GM12875 (cell line): ENCODE data around the gene ERBB2.

Experiments
- H3K4me3 ChIP-seq: one replicate; pipeline ENCODE4 v1.5.1; 2011; ENCODE audit warnings: low read depth, low read length, control low read depth
- TF ChIP-seq, protein P1 (sequence below): IDR thresholded peaks from 2 replicates; pipeline ENCODE4 v1.5.1; 2011; ENCODE audit warnings: low read depth, mild to moderate bottlenecking, control low read depth, inconsistent platforms, low read length, moderate library complexity, borderline replicate concordance; ENCODE audit not compliant: insufficient read depth

The ERBB2 gene

DNA sequence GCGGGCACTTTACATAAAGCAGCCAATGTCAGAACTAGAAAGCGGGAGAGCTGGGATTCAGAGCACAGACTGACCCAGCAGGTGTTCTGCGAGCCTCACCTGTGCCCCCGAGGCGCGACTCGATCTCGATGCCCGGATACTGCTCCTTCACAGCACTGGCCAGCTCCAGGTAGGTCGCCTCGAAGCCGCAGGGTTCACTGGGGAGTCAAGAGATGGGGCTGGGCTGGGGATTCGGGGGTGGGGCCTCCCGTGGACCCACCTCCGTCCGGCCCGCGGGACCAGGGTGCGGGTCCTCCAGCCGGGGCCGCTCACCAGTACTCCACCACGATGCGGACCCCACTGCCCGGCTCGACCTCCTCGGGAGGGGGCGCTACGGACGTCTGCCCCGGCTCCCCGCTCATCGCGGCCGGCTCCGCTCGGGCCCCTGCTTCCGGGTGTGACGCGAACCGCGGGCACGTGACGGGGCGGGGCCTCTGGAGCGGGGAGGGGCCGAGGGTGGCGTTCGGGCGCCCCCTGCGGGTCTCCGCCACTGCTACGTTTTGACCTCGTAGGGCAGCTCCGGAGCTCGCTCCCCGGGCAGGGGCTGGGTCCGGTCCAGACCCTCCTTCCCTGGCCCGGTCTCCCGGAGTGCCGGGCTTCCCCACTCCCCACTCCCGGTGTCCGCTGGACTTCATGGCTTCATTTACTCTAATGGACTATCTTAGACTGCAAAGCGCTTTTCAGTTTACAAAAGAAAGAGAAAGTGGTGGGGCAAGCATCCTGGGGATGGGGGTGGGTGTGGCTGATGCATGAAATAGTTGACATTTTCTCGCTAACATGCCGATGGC lies 30.4 kb downstream of the ERBB2 start, which contains the start of gene MIEN1:
TSS of gene MIEN1 (minus strand) at position 438 of the 827 bp plus-strand sequence. CDS start at position 401, 37 bp downstream.
- TF ChIP-seq, protein P1, sequence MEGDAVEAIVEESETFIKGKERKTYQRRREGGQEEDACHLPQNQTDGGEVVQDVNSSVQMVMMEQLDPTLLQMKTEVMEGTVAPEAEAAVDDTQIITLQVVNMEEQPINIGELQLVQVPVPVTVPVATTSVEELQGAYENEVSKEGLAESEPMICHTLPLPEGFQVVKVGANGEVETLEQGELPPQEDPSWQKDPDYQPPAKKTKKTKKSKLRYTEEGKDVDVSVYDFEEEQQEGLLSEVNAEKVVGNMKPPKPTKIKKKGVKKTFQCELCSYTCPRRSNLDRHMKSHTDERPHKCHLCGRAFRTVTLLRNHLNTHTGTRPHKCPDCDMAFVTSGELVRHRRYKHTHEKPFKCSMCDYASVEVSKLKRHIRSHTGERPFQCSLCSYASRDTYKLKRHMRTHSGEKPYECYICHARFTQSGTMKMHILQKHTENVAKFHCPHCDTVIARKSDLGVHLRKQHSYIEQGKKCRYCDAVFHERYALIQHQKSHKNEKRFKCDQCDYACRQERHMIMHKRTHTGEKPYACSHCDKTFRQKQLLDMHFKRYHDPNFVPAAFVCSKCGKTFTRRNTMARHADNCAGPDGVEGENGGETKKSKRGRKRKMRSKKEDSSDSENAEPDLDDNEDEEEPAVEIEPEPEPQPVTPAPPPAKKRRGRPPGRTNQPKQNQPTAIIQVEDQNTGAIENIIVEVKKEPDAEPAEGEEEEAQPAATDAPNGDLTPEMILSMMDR = peak; percentile 95
- H3K4me3 ChIP-seq = peak within 1 kb of the TSS; percentile 77

DNA sequence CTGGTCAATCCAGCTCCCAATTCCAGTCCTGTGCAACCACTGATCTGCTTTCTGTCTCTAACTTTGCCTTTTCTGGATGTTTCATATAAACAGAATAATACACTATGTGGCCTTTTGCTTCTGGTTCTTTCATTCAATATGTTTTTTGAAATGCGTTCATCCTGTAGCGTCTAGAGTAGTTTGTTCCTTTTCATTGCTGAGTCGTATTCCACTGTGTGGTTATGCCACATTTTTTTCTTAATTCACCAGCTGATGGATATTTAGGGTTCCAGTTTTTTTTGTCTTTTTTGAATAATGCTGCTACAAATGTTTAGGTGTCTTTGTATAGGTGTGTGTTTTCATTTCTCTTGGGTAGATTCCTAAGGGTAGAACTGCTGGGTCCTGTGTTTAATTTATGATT lies 32.7 kb downstream of the ERBB2 start:
- no peak overlapping the region for H3K4me3 ChIP-seq
- TF ChIP-seq, protein P1 = no peak

DNA sequence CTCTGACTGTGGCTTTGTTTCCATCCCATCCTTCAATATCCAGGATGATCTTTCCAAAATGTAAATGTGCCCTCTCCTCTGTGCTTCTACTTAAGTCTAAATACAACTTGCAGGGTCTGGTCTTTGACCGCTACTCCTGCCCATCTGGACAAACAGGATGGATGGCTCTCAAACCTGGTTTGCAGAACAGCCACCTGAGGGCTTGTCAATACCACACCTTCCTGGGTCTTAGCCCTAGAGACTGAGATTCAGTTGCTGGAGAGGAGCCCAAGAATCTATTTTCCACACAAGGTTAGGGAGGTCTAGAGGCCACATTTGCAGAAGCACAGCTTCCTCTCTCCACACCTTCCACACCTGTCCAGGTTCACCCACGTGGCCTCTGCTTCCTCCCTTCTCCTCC lies 36.0 kb downstream of the ERBB2 start:
- TF ChIP-seq, protein P1 = no peak
- H3K4me3 ChIP-seq = no peak overlapping the region

DNA sequence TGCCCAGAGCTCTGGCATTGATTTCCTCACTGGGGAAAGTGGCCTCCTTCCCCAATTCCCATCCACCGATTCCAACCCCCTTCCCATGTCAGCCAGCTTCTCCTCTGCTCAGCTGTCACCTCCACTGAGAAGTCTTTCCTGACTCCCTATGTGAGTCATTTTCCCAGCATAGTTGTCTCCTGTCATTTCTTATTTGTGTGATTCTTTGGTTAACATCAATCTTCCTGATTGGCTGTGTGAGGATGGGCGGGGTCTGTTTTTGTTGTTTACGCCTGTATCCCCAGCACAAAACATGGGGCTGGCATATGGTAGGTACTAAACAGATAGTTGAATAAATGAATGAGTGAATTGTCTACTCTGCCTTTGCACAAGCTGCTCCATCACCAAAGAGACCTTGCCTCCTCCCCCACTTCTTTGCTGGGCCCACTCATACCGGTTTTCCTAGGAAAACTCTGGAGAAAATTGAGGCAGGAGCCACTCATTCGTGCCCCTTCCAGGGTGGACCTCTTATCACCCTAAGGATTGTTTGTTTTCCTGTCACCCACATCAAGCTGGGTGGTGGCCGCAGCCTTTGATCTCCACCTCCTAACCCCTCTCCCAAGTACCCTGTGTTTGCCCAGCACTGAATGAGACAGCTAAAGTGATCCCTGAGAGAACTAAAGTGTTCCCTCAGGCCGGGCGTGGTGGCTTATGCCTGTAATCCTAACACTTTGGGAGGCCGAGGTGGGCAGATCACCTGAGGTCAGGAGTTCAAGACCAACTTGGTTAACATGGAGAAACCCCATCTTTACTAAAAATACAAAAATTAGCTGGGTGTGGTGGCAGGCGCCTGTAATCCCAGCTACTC lies 36.7 kb downstream of the ERBB2 start:
- TF ChIP-seq, protein P1 = no peak
- no peak overlapping the region for H3K4me3 ChIP-seq

DNA sequence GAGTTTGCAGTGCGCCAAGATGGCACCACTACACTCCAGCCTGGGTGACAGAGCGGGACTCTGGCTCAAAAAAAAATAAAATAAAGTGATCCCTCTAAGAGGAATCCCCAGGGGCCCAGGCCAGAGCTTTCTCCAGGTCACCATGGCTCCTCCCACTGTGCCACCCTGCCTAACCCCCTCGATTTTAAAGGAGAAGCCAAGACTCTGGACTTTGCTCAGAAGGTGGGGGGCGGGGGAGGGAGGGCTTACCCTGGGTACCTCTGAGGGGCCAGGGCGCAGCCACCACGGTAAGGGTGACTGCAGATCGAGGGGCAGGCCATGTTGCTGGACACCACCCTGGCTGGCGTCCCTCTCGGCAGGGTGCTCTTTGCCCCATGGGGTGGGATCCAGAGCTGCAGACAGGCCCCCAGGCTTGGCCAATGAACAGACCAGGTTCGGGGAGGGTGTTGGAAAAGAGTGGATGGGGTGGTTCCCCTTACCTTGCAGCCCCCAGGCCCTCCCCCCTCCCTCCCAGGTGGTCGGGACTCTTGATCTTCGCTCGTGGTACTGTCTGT lies 37.4 kb downstream of the ERBB2 start:
- TF ChIP-seq, protein P1 = no peak
- no peak overlapping the region for H3K4me3 ChIP-seq

DNA sequence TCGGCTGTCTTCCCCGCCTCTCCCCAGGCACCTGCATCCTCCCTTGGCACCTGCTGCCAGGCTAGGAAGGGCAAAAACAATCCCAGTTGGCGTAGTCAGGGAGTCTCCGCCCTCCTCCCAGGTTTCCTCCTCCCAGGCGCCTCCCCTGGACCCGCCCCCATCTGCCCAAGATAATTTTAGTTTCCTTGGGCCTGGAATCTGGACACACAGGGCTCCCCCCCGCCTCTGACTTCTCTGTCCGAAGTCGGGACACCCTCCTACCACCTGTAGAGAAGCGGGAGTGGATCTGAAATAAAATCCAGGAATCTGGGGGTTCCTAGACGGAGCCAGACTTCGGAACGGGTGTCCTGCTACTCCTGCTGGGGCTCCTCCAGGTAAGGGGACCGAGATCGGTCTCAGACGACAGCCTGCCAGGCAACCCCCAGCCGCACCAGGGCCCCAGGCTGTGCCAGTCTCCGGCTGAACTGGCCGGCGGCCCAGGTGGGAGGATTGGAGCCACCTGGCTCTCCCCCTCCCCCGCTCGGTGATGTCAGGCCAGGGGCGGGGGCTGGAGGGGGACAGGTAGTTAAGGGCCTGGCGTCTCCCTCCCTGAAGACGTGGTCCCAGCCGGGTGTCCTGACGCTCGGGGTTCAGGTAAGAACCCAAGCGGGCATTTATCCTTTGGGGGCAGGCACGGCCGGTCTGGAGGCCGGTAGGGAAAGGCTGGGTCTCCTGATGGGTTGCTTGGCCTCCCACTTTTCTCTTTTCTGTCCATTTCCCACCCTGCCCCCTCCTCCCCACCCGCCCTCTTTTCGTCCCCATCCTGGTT lies 38.1 kb downstream of the ERBB2 start, which contains the start of gene GRB7:
TSS of gene GRB7 (plus strand) at position 179 of the 808 bp plus-strand sequence. CDS start 4,364 bp downstream, outside the sequence.
- H3K4me3 ChIP-seq = no peak within 1 kb of the TSS
- TF ChIP-seq, protein P1 = no peak
